ENCODE data around the gene CELSR3. TPM values are rescaled to one million over a fixed set of nuclear protein-coding genes. Genes with fewer than 3 reads are reported as not detected.

CELSR3 gene
- total RNA-seq, 1 experiment from 2014 or later, result 7.7 TPM

GRCh38 chr3:48639944-48640606, 22.6 kb downstream of the CELSR3 start:
- POLR2A ChIA-PET, result no interaction called here
- in situ Hi-C loops (cut with HindIII; ENCODE audit: low pct_unique_long_range_greater_than_20kb, low sequenced_read_pairs), result no loop called here
- TF ChIP-seq POLR2AphosphoS5 (IDR thresholded peaks at IDR 0.05; ENCODE audit: low read depth, low read length) (no peak), SIN3A (IDR thresholded peaks at IDR 0.05; ENCODE audit: borderline replicate concordance, insufficient read depth, low read depth, low read length) (no peak), TCF7L2 (IDR thresholded peaks at IDR 0.05; ENCODE audit: low read depth, low read length) (no peak), REST (IDR thresholded peaks at IDR 0.05; ENCODE audit: insufficient read depth in 1 of 2, low read depth in 2 of 2, low read length in 1 of 2) (no peak)
- TF ChIP-seq, protein P1, sequence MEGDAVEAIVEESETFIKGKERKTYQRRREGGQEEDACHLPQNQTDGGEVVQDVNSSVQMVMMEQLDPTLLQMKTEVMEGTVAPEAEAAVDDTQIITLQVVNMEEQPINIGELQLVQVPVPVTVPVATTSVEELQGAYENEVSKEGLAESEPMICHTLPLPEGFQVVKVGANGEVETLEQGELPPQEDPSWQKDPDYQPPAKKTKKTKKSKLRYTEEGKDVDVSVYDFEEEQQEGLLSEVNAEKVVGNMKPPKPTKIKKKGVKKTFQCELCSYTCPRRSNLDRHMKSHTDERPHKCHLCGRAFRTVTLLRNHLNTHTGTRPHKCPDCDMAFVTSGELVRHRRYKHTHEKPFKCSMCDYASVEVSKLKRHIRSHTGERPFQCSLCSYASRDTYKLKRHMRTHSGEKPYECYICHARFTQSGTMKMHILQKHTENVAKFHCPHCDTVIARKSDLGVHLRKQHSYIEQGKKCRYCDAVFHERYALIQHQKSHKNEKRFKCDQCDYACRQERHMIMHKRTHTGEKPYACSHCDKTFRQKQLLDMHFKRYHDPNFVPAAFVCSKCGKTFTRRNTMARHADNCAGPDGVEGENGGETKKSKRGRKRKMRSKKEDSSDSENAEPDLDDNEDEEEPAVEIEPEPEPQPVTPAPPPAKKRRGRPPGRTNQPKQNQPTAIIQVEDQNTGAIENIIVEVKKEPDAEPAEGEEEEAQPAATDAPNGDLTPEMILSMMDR (IDR thresholded peaks at IDR 0.05), result no peak

DNA sequence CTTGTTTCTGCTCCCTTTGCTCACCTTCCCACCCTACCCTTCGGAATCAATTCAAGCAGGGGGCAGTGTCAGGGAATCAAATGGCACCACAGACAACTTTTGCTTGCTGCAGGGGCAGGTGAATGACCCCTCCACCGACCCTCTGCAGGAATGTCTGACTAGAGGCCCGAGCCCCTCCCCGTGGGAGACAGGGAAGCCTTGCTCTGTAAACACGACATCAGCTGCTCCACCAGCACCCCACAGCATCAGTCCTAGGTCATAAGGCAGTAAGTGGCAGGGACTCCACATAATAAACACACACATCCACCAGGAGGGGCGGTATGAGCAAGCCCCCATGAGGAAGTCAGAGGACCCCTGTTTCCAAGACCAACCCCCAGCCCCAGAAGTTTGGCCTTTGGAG, 25.4 kb downstream of the CELSR3 start:
- no peak for TF ChIP-seq TCF7L2 (IDR thresholded peaks at IDR 0.05; ENCODE audit: low read depth, low read length)
- TF ChIP-seq SIN3A (IDR thresholded peaks at IDR 0.05; ENCODE audit: borderline replicate concordance, insufficient read depth, low read depth, low read length), result no peak
- TF ChIP-seq, protein P1 (IDR thresholded peaks at IDR 0.05), result no peak
- no peak for TF ChIP-seq POLR2AphosphoS5 (IDR thresholded peaks at IDR 0.05; ENCODE audit: low read depth, low read length)
- TF ChIP-seq REST (IDR thresholded peaks at IDR 0.05; ENCODE audit: insufficient read depth in 1 of 2, low read depth in 2 of 2, low read length in 1 of 2), result no peak
- no peak for ATAC-seq

More at GRCh38 chr3:48639944-48640606, 22.6 kb downstream of the CELSR3 start:
- no peak for DNase-seq (ENCODE audit: low read depth, low spot score)
- no TSS peak for BruUV-seq (replicated peaks)
- no peak for ATAC-seq
- CTCF ChIA-PET, result no interaction called here
- Histone ChIP-seq H3K27me3 (ENCODE audit: control insufficient read depth, insufficient read depth, low read length) (no peaks in the 10 kb centered on the region), H3K4me3 (ENCODE audit: low read depth in 2 of 2, low read length in 2 of 2) (no peak overlapping the region), H3K9me3 (ENCODE audit: control insufficient read depth, insufficient read depth, low read depth, low read length) (no peaks in the 10 kb centered on the region), H3K4me1 (ENCODE audit: control insufficient read depth, insufficient read depth, low read length) (peaks cover 12% of the 10 kb centered on the region), H3K27ac (ENCODE audit: low read length) (no peak overlapping the region), H3K36me3 (ENCODE audit: control insufficient read depth, insufficient read depth, low read length) (no peaks in the 10 kb centered on the region)
- intact Hi-C loops (cut with micrococcal nuclease; ENCODE audit: unreplicated experiment), result no loop called here

More for the DNA sequence above, 25.4 kb downstream of the CELSR3 start:
- ChIA-PET POLR2A (no interaction called here), CTCF (no interaction called here)
- Histone ChIP-seq H3K4me1 (ENCODE audit: control insufficient read depth, insufficient read depth, low read length) (peaks cover 18% of the 10 kb centered on the region), H3K9me3 (ENCODE audit: control insufficient read depth, insufficient read depth, low read depth, low read length) (no peaks in the 10 kb centered on the region), H3K27ac (ENCODE audit: low read length) (no peak overlapping the region), H3K36me3 (ENCODE audit: control insufficient read depth, insufficient read depth, low read length) (peaks cover 2% of the 10 kb centered on the region), H3K4me3 (ENCODE audit: low read depth in 2 of 2, low read length in 2 of 2) (no peak overlapping the region), H3K27me3 (ENCODE audit: control insufficient read depth, insufficient read depth, low read length) (no peaks in the 10 kb centered on the region)
- DNase-seq (ENCODE audit: low read depth, low spot score), result no peak
- intact Hi-C loops (cut with micrococcal nuclease; ENCODE audit: unreplicated experiment) (no loop called here), in situ Hi-C loops (cut with HindIII; ENCODE audit: low pct_unique_long_range_greater_than_20kb, low sequenced_read_pairs) (no loop called here)
- no TSS peak for BruUV-seq (replicated peaks)
